ENCODE measurements around the gene CWC27.
A peak's percentile ranks its signal among the peaks of the same experiment; 100 is the strongest.
"Not testable (repeated sequence)": the region's sequence is repeated elsewhere in the genome, so short reads cannot be mapped to it uniquely, and the experiment has no call there.

The CWC27 gene

DNA sequence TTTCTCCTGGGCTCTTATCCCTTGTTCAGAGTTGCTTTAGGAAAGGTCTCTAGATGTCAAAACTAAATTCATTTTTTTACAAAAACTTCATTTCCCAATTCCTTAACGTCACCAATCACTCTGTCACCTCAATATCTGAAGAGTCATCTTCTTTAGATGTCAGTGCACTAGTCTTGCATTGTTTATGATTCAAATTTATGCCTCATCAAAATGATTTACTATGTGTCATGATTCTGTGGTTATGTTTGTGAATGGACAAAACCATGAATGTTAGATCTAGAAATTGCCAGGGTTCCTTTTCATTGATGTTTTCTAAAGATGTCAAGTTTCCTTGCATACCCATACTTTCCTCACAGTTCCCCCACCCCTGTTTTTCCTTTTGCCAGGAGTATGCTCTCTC lies 21.5 kb downstream of the CWC27 start:
- DNase-seq = no peak

DNA sequence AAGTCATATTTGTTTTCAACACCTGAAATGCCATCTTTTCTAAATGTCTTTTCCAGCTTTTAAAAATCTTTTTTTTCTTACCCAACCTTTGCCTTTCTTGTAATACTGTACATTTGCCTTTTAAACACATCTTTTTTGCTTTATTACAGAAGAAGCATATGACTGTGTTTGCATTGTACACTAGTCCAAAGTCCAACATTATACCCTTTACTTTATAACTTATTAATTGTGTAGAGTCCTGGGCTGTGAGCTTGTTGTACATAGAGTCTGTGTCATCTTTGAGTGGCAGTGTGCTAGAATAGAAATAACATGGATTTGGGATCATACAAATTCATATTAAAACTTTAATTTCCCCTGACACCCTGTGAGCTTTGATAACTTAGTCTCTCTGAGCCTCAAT lies 23.7 kb downstream of the CWC27 start:
- DNase-seq = no peak

DNA sequence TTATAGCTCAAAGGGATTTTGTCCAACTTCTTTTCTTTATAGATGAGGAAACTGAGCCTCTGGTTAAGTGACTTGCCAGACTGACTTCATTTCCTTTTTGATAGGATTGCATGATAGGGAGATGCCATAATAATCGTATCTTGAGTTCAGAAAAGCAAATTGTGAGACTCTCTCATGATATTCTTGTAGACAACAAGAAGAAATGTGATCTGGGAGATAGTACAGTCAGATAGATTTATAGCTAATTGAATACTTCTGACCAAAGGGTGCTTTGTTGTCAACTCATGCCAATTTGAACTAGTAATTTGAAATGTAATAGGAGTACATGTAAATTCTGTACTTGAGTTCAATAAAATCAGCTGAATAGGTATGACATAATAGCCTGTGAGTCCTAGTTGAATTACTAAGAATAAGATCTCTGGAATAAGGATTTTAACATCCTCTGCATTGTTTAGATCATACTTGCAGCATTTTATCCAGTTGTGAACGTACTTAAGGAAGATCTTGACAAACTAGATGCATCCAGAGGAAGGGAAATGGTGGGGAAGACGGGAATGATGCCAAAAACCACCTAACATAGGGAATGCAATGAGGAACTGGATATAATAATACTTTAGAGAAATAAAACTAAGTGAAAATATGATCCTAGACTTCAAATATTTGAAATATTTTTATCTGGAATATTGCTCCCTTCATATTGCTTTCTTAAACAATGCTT lies 25.5 kb downstream of the CWC27 start:
- no peak for DNase-seq

DNA sequence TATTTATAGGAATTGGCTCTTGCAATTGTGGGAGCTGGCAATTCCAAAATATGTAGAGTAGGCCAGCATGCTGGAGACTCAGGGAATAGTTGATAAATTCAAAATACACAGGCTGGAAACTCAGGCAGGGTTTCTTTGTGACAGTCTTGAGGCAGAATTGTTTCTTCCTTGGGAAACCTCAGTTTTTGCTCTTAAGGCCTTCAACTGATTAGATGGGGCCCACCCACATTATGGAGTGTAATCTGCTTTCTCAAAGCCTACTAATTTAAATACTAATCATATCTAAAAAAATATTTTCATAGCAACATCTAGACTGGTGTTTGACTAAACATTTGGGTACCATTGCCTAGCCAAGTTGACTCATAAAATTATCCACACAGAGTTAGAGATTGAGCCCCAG lies 27.6 kb downstream of the CWC27 start:
- no peak for DNase-seq

DNA sequence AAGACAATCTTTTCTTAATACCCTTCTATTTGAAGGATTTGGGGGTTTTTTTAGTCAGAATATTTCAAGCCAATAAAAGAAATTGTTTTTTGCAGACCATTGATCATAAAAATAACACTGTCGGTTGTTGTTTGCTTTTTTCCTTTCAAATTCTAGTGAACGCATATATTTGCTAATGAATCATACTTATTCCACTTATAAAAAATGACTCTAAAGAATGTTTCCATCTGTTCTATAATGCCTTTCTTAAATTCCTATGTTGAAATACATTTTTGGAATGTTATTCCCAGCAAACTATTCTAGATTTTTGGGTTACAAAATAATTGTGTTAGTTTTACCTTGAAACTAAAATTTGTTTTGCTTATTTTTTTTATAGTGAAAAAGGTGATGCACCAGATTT lies 32.2 kb downstream of the CWC27 start:
- DNase-seq = no peak

DNA sequence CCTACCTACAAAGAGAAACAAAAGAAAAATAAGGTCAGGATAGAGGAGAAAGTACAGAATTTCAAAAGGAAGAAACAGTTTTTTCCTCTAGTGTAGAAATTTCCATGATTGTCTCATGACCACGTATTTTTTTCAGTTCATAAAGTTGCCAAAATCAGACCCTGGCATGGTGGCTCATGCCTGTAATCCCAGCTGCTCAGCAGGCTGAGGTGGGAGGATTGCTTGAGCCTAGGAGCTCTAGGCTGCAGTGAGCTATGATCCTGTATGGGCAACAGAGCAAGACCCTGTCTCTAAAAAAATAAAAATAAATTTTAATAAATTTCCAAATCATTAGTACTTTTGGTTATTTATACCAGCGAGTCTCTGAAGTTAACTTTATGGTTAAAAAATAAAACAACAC lies 37.8 kb downstream of the CWC27 start:
- no peak for DNase-seq

DNA sequence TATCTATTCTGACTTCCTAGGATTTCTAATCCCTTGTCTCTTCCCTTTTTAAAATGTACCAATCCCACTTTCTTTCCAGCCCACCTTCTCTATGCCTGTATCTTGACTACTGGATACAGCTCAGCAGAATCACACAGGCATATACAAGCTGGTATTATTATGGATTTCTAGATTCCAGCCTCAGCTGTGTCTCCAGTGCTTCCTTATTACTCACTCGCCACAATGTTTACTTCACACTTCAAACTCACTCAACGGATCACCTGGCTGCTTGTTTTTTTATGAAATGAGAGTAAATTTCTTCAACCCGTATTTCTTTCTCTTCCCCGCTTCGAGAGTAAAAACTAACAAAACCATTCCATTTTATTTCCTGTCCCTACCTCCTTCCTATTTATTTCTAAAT lies 38.8 kb downstream of the CWC27 start:
- DNase-seq = no peak

DNA sequence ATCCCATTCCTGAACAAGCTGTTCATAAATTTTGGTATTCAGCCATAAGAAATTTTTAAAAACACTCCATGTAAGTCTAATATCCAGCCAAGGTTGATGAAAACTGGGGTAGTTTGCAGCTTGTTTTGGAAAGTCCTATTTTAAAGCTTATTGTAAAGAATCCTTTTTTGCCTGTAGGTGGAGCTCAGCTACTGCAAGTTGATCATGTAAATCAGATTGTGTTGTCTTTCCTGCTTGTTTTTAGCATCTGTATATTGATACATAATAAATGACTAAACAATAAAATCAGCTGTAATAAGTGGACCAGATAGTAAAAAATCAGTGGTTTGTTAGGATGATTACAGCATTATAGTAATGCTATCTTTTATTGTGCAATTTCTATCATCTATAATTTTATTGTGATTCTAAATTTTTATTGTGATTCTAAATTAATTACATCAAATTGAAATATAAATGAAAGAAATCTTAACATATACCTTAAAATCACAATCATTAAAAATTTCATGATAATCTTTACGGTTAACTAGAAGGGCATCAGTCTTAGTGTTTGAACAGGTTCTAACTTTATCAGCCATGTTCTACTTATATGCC lies 42.4 kb downstream of the CWC27 start:
- DNase-seq = peak; percentile 53

DNA sequence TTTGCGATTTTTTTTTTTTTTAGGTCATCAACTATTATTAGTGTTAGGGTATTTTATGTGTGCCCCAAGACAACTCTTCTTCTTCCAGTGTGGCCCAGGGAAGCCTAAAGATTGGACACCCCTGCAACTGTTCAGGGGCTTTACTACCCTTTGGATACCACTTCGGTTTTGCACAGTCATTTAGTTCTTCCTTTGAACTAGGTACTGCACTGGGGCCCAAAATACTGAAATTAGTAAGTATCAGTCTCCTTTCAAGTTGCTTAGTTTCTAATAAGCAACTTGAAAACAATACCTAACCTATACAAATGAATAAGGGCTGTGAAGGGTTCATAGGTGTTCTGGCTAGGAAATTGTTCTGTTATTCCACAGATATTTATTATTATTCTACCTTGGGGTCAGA lies 45.3 kb downstream of the CWC27 start:
- no peak for DNase-seq

DNA sequence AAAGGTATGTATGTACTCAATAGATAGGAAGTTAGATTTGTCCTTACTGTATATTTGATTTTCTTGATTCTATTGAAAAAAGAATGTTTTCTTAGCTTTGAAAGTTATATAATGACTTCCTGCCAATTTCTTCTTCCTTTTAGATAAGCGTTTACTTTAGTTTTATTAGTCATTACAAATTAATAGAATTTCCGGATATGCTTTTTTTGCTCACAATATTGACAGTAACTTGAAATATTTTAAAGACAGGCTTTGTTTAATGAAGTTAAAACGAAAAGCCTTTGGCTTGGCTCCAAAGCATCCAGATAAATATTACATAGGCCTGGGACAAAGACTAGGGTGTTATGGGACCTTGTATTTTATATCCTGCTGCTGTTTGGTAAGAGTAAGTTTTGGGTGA lies 49.5 kb downstream of the CWC27 start:
- DNase-seq = no peak

DNA sequence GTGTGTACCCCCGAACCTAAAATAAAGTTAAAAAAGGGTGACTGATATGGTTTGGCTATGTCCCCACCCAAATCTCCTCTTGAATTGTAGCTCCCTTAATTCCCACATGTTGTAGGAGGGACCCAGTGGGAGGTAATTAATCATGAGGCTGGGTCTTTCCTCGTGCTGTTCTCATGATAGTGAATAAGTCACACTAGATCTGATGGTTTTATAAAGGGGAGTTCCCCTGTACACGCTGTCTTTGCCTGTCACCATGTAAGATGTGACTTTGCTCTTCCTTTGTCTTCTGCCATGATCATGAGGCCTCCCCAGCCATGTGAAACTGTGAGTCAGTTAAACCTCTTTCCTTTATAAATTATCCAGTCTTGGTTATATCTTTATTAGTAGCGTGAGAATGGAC lies 50.6 kb downstream of the CWC27 start:
- not testable (repeated sequence) for DNase-seq

DNA sequence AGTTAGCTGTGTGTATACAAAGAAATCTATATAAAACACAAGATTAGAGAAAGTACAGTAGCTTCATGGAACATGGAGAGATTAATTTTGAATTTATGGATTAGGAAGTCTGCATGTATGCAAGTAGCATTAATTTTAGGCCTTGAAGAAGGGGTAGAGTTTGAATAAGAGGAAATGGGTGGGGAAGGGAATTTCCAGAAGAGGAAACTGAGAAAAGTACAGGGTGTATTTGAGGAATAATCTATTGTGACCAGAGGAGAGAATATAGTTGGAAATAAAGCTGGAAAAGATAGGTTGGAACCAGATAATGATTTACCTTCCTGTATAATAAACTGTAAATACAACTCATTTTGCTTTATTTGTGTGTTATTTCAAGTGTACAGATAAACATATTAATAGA lies 53.6 kb downstream of the CWC27 start:
- no peak for DNase-seq

DNA sequence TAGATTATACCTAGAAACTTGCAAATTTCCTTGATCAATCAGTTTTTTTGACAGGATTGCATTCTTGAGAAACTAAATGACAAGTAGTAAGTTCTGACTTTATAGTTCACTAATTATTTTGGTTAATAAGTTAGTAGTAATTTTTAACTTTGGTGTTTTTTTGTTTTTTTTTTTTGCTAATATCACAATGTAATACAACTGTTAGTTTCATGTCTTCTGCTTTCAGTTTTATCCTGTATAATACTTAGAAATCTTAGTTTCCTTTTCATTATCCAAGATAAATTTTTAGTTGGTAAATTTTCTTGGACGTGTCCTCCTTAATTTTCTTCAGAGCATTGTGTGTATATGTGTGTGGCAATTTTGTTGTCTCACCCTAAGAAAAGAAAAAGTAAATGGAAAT lies 57.8 kb downstream of the CWC27 start:
- DNase-seq = no peak

DNA sequence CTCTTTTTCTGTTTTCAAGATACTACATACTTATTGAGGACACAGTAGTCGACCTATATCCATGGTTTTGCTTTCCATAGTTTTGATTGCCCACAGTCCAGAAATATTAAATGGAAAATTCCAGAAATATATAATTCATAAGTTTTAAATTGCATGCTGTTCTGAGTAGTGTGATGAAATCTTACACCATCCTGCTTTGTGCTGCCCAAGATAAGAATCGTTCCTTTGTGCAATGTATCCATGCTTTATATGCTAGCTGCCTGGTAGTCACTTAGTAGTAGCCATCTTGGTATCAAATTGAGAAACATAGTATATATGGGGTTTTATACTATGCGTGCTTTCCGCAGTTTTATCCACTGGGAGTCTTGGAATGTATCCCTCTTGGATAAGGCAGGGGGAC lies 59.0 kb downstream of the CWC27 start:
- DNase-seq = no peak

DNA sequence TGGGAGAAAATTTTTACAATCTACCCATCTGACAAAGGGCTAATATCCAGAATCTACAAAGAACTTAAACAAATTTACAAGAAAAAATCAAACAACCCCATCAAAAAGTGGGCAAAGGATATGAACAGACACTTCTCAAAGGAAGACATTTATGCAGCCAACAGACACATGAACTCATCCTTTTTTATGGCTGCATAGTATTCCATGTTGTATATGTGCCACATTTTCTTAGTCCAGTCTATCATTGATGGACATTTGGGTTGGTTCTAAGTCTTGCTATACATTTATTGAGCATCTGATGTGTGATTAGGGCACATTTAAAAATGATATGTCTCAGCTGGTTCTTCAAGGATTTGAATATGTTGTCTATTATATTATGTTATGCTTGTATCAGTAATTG lies 61.9 kb downstream of the CWC27 start:
- not testable (repeated sequence) for DNase-seq

DNA sequence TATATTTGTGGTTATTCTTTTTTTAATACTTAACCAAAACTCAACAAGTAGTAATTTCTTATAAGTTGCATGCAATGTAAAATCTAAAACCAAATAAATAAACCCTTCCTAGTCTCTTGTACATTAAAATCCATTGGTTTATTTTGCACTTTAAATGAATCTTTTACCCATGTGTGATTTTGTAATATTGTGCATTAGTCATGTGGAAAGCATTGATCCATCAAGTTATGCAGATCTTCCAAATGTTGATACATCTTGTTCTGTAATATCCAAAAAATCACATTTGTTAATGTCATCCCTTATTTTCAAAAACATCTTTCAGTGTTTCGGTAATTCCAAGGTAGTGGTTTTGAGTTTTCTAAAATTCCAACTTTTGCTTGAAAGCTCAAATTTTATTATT lies 63.3 kb downstream of the CWC27 start:
- no peak for DNase-seq

DNA sequence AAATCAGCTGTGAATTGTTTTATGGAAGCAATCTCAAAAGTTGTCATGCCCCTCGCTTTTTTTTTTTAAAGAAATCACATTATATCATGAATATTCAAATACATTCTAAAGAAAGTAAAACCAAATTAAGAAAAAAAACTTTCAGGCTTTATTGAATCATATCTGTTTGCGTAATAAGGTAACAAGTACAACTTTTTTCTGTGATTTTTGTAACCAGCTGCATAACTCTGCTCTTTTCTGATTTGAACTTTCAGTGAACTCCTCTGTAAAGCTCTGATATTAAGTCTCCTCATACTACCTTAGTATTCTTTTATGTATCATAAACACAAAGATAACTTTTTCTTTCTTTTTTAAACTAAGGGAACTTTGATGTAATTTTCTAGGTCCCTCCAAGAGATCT lies 65.3 kb downstream of the CWC27 start:
- no peak for DNase-seq

DNA sequence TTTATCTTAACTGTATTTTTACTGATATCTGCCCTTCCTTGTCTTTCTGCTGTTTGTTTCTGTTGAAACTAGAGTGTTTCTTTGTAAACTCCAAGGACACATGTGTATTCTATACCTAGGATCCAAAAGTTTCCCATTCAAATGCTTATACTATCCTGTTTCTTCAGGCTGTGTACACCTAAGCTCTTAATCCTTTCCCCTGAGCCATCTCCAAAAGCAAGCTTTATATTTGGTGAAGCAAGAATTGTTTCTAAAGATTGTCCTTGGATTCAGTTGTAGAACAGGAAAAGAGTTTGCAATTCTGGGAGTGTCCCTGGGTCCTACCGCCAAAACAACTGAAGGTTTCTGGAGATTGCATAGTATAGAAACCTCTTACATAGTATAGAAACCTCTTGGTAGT lies 65.9 kb downstream of the CWC27 start:
- DNase-seq = no peak

DNA sequence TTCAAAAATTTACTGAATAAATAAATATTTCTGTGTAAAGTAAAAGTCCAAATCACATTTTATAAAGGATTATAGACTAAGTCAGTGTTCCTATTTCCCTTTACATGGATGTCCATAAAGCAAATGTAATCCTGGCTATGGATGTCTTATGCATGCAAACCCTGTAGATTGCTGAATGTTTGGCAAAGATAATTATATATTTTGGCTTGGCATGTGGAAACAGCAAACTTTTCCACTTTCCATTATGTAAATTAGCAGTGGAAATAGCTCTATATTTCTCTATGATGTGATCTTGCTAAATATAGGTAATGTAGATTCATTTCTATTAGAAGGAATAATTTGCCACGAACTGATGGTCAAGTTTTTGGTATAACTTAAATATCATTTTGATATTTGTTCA lies 66.5 kb downstream of the CWC27 start:
- DNase-seq = no peak

DNA sequence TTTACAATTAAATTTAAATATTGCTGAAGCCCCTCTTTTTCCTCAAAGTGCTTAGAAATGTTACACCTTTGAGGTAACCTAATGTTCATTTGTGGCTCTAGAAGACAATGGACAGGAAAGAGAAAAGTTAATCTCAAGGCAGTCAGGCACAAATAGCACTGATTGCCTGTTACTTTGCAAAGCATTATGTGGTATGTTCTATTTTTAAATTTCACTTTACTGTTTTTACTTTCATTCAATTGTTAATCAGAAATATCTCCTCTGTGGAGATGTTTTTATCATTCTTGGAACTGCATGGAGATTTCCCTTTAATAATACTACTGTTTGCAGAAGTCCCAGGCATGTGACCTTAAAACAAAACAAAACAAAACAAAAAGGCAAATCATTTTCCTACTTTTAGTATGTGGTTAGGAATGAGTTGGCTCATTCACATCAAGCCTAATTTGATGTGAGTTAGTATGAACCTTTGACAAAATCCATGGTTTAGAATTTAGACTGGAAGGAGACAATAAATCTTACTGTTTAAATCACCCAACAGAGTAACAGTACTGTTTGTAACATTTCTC lies 67.5 kb downstream of the CWC27 start:
- no peak for DNase-seq

DNA sequence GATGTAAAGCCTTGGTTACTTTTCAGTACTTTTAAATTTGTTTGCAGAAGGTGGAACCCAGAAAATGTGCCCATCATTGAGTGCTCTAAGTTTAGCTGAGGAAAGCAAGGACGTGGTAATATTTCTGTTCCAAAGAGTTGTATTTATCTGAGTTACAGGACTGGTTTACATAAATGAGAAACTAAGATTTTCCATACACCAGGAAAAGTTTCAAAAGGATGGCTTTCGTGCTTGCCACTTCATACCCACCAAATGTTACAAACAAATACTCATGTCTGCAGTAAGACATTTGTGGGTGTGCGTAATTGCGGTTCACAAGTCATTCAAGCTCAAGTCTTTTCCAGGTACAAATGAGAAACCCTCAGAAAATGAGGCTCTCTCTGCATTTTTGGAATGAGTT lies 68.1 kb downstream of the CWC27 start:
- DNase-seq = no peak

DNA sequence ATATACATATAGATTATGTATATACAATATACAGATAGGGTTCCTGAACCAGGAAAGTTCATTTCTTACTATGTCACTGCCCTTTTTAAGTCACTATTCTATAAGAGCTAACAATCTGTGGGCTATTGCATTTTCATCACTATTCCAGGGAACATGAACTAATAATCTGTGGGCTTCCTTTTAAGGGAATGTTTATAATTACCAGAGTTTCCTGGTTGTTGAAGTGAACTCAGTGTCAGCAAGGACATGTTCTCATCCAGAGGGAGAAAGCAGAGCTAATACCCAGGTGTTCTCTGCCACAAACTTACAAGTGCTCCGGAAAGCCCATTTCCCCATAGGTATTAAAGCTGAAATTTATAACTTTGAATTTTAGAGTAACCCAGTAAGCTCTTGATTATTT lies 69.6 kb downstream of the CWC27 start:
- DNase-seq = no peak

DNA sequence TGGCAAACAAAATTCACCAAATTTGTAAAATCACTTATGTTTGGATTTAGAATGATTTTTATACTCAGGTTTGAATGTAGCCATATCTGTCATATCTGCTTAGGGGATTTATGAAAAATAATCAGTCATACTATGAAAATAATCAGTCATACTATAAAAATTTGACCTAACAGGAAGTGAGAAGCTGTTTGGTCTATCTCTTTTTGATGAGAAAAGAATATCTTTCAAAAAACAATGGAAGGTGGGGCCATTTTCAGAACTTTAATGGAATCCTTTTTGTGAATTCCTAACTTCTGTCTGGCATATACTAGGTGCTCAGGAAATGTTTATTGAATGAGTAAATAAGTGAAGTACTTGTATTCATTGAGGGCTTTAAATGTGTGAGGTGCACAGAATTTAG lies 70.1 kb downstream of the CWC27 start:
- no peak for DNase-seq

DNA sequence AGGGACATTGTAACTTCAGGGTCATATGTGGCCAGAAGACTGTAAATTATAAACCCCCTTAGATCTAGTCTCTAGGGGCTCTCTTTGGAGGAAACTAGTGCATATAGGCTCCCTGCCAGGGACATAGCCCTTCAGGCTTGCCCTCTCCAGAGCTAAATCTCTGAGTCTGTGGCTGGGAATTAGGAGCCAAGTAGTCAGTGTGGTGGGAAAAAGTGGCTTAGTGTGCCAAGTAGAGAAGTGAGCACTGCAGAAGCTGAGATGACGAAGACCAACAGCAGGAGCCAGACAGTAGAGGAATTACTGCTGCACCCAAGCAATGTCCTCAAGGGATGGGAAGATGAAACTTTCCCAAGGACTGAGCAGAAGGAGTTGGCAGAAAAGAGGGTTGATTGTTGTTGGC lies 71.2 kb downstream of the CWC27 start:
- DNase-seq = no peak

DNA sequence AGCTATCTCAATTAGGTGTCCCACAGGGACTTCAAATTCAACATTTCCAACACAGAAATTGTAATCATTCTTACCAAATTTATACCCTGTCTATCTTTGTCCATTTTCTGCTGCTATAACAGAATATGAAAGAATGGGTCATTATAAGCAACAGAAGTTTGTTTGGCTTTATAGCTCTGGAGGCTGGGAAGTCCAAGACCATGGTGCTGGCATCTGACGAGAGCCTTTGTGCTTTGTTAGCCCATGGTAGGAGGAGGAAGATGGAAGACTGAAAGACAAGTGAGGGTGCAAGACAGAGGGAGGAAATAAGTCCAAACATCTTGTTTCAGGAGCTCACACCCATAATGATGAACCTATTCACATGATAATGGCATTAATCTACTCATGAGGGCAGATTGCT lies 72.2 kb downstream of the CWC27 start:
- DNase-seq = no peak
